Stimulated activated CD8-positive, alpha-beta memory T cell treated with anti-CD3 and anti-CD28 coated beads, Interleukin-4, amount 100 ng/mL, for 1 hour (primary cell): ENCODE measurements around the gene GPR157.

Source experiments
- DNase-seq, 2 donors: peaks; one replicate each; pipeline ENCODE4 v3.0.0-alpha.2; 2020; ENCODE audit warnings: low read depth in 2 of 2, low spot score in 1 of 2

GPR157 gene

GRCh38 chr1:9093091-9093490 lies 35.8 kb downstream of the GPR157 start:
- no peak for DNase-seq

- DNase-seq, result no peak
Observed at GRCh38 chr1:9088807-9089206, 40.1 kb downstream of the GPR157 start.

- no peak for DNase-seq
Observed at GRCh38 chr1:9087411-9088125, 41.3 kb downstream of the GPR157 start.

- DNase-seq, result no peak
Observed at GRCh38 chr1:9086796-9087195, 42.1 kb downstream of the GPR157 start.

- DNase-seq, result no peak
Observed at GRCh38 chr1:9086045-9086444, 42.9 kb downstream of the GPR157 start.

GRCh38 chr1:9085306-9085940 lies 43.5 kb downstream of the GPR157 start:
- no peak for DNase-seq

- DNase-seq, result no peak
Observed at GRCh38 chr1:9084906-9085305, 44.0 kb downstream of the GPR157 start.

- DNase-seq, result no peak
Observed at GRCh38 chr1:9081473-9081872, 47.4 kb downstream of the GPR157 start.

GRCh38 chr1:9080705-9081291 lies 48.1 kb downstream of the GPR157 start:
- DNase-seq, result no peak

- DNase-seq, result no peak
Observed at GRCh38 chr1:9079988-9080704, 48.8 kb downstream of the GPR157 start.

- DNase-seq, result no peak
Observed at GRCh38 chr1:9078752-9079500, 50.0 kb downstream of the GPR157 start.

- no peak for DNase-seq
Observed at GRCh38 chr1:9078015-9078751, 50.7 kb downstream of the GPR157 start.

- DNase-seq, result no peak
Observed at GRCh38 chr1:9075022-9075421, 53.9 kb downstream of the GPR157 start.

GRCh38 chr1:9073143-9073542 lies 55.8 kb downstream of the GPR157 start:
- DNase-seq, result no peak

- DNase-seq, result no peak
Observed at GRCh38 chr1:9071554-9072235, 57.2 kb downstream of the GPR157 start.

GRCh38 chr1:9070486-9070885 lies 58.4 kb downstream of the GPR157 start:
- DNase-seq, result no peak

- no peak for DNase-seq
Observed at GRCh38 chr1:9069326-9070100, 59.4 kb downstream of the GPR157 start, which contains the start of gene SLC2A5. Gene SLC2A5 (minus strand): TSS chr1:9069635. CDS start chr1:9069536, 99 bp downstream.

- no peak for DNase-seq
Observed at GRCh38 chr1:9068981-9069325, 59.9 kb downstream of the GPR157 start.
